Endothelial cell (in vitro differentiated cells): ENCODE measurements around the gene SF1. TPM values are rescaled to one million over a fixed set of nuclear protein-coding genes. Genes with fewer than 3 reads are reported as not detected.

ENCODE experiments used
- DNase-seq: peaks from one replicate; pipeline ENCODE4 v3.0.0; 2021; ENCODE audit warnings: low spot score
- H3K27ac Mint-ChIP-seq: one replicate; pipeline ENCODE4 v1.8.0; 2021; ENCODE audit warnings: mixed read lengths, inconsistent platforms; ENCODE audit not compliant: unreplicated experiment
- H3K27me3 Mint-ChIP-seq: one replicate; pipeline ENCODE4 v1.8.0; 2021; ENCODE audit warnings: mild to moderate bottlenecking, moderate library complexity, mixed read lengths, inconsistent platforms; ENCODE audit not compliant: unreplicated experiment
- H3K36me3 Mint-ChIP-seq: one replicate; pipeline ENCODE4 v1.8.0; 2021; ENCODE audit warnings: mild to moderate bottlenecking, low read depth, mixed read lengths, inconsistent platforms; ENCODE audit not compliant: unreplicated experiment
- H3K4me1 Mint-ChIP-seq: one replicate; pipeline ENCODE4 v1.8.0; 2021; ENCODE audit warnings: mild to moderate bottlenecking, mixed read lengths, inconsistent platforms; ENCODE audit not compliant: unreplicated experiment
- H3K4me3 Mint-ChIP-seq: one replicate; pipeline ENCODE4 v1.8.0; 2021; ENCODE audit warnings: mild to moderate bottlenecking, mixed read lengths, inconsistent platforms; ENCODE audit not compliant: unreplicated experiment
- H3K9me3 Mint-ChIP-seq: one replicate; pipeline ENCODE4 v1.8.0; 2021; ENCODE audit warnings: mixed read lengths, inconsistent platforms; ENCODE audit not compliant: unreplicated experiment
- CTCF ChIP-seq: fragments of 200-600 bp; sonication (generic); IDR thresholded peaks from one replicate; pipeline ENCODE4 v1.5.0; 2021; ENCODE audit warnings: antibody characterized with exemption; ENCODE audit not compliant: unreplicated experiment
- total RNA-seq: library from RNA; stranded (reverse); fragmentation: NEBNext Ultra II Directional; extraction: Animal tissue kit (Norgen Biotek cat#: 25700); gene quantifications from one replicate; pipeline ENCODE4 v1.2.1, GENCODE V29; 2021; ENCODE audit not compliant: unreplicated experiment

The SF1 gene
- total RNA-seq, 1 donor from 2014 or later = 322 TPM

- Mint-ChIP-seq H3K4me1 (peaks cover 51% of the 10 kb centered on the region), H3K36me3 (peaks cover 75% of the 10 kb centered on the region), H3K4me3 (peak overlapping the region; percentile 73), H3K27me3 (peaks cover 11% of the 10 kb centered on the region), H3K27ac (peak overlapping the region; percentile 42), H3K9me3 (no peaks in the 10 kb centered on the region)
- no peak for TF ChIP-seq CTCF
- DNase-seq = no peak
Measured at GRCh38 chr11:64774144-64774543, 4.2 kb downstream of the SF1 start.

- Mint-ChIP-seq H3K36me3 (peaks cover 90% of the 10 kb centered on the region), H3K27ac (peak overlapping the region; percentile 87), H3K4me1 (peaks cover 55% of the 10 kb centered on the region), H3K27me3 (peaks cover 11% of the 10 kb centered on the region), H3K4me3 (peak overlapping the region; percentile 0), H3K9me3 (no peaks in the 10 kb centered on the region)
- DNase-seq = no peak
- TF ChIP-seq CTCF = no peak
Measured at GRCh38 chr11:64772303-64773018, 5.9 kb downstream of the SF1 start.

- Mint-ChIP-seq H3K27ac (peak overlapping the region; percentile 87), H3K4me1 (peaks cover 49% of the 10 kb centered on the region), H3K27me3 (peaks cover 5% of the 10 kb centered on the region), H3K9me3 (no peaks in the 10 kb centered on the region), H3K4me3 (peak overlapping the region; percentile 43), H3K36me3 (peaks cover 90% of the 10 kb centered on the region)
- DNase-seq = no peak
- no peak for TF ChIP-seq CTCF
Measured at GRCh38 chr11:64771861-64772260, 6.5 kb downstream of the SF1 start.

GRCh38 chr11:64770120-64770519, 8.2 kb downstream of the SF1 start:
- no peak for DNase-seq

More at GRCh38 chr11:64770120-64770519, 8.2 kb downstream of the SF1 start:
- Mint-ChIP-seq H3K36me3 (peaks cover 82% of the 10 kb centered on the region), H3K4me1 (peaks cover 37% of the 10 kb centered on the region), H3K27me3 (peaks cover 9% of the 10 kb centered on the region), H3K27ac (peak overlapping the region; percentile 12), H3K4me3 (peak overlapping the region; percentile 62), H3K9me3 (no peaks in the 10 kb centered on the region)
- no peak for TF ChIP-seq CTCF
